OCI-LY7 (cell line): ENCODE measurements around the gene MEI4. TPM values are rescaled to one million over a fixed set of nuclear protein-coding genes. Genes with fewer than 3 reads are reported as not detected.
"Not testable (repeated sequence)": the region's sequence is repeated elsewhere in the genome, so short reads cannot be mapped to it uniquely, and the experiment has no call there.

ENCODE experiments used
- BruUV-seq: library from RNA; stranded (reverse); fragments of 400-500 nt; replicated peaks from 2 replicates; lab custom pipeline; 2021; lab: Mats Ljungman, UMichigan
- CTCF ChIA-PET: fragments of 300-600 bp; sonication (Branson Sonifier 250); formaldehyde crosslinking; loops from one replicate; lab custom pipeline; 2022; ENCODE audit warnings: antibody characterized with exemption; ENCODE audit not compliant: unreplicated experiment; lab: Charles Lee
- POLR2A ChIA-PET: fragments of 300-600 bp; sonication (Branson Sonifier 250); formaldehyde crosslinking; loops from one replicate; lab custom pipeline; 2022; ENCODE audit warnings: antibody characterized with exemption; lab: Charles Lee
- DNase-seq: peaks from one replicate; pipeline ENCODE4 v3.0.0-alpha.2; 2015; ENCODE audit warnings: low spot score
- H2AFZ ChIP-seq: fragments of 200-600 bp; sonication (generic), shearing (Covaris generic); 2 replicates; pipeline ENCODE4 v1.6.1; 2014; ENCODE audit warnings: mild to moderate bottlenecking, antibody characterized with exemption, low read length, moderate library complexity
- H3K27ac ChIP-seq: fragments of 200-600 bp; sonication (generic); 2 replicates; pipeline ENCODE4 v1.5.1; 2014; ENCODE audit warnings: mixed run types, low read depth, mild to moderate bottlenecking, moderate library complexity, low read length, inconsistent platforms; ENCODE audit not compliant: poor library complexity, severe bottlenecking
- H3K36me3 ChIP-seq: fragments of 200-600 bp; sonication (generic); 2 replicates; pipeline ENCODE4 v1.6.1; 2014; ENCODE audit warnings: mild to moderate bottlenecking, antibody characterized with exemption, low read length, moderate library complexity, mixed read lengths; ENCODE audit not compliant: insufficient read depth
- H3K4me1 ChIP-seq: fragments of 200-600 bp; sonication (generic); 2 replicates; pipeline ENCODE4 v1.5.1; 2014; ENCODE audit warnings: mild to moderate bottlenecking, low read length; ENCODE audit not compliant: insufficient read depth, poor library complexity, severe bottlenecking
- H3K4me2 ChIP-seq: fragments of 200-600 bp; sonication (generic); 2 replicates; pipeline ENCODE4 v1.6.1; 2014; ENCODE audit warnings: mild to moderate bottlenecking, low read length
- H3K4me3 ChIP-seq: fragments of 200-600 bp; sonication (generic); 2 replicates; pipeline ENCODE4 v1.5.1; 2014; ENCODE audit warnings: mild to moderate bottlenecking, low read depth, low read length; ENCODE audit not compliant: poor library complexity, severe bottlenecking
- H3K79me2 ChIP-seq: fragments of 200-600 bp; sonication (generic); 2 replicates; pipeline ENCODE4 v1.6.1; 2016; ENCODE audit warnings: low read depth, mild to moderate bottlenecking, low read length, moderate library complexity, mixed read lengths; ENCODE audit not compliant: insufficient read depth
- H3K9me2 ChIP-seq: fragments of 200-600 bp; sonication (generic); 2 replicates; pipeline ENCODE4 v1.6.1; 2016; ENCODE audit warnings: mild to moderate bottlenecking, low read length, mixed read lengths; ENCODE audit not compliant: insufficient read depth
- H3K9me3 ChIP-seq: fragments of 200-600 bp; sonication (generic); 2 replicates; pipeline ENCODE4 v1.6.1; 2014; ENCODE audit warnings: mild to moderate bottlenecking, mixed run types, low read length, mixed read lengths
- H4K20me1 ChIP-seq: fragments of 200-600 bp; sonication (generic); 2 replicates; pipeline ENCODE4 v1.6.1; 2014; ENCODE audit warnings: mild to moderate bottlenecking, antibody characterized with exemption, low read length, moderate library complexity, mixed read lengths; ENCODE audit not compliant: insufficient read depth
- CTCF ChIP-seq: fragments of 200-600 bp; sonication (generic); conservative IDR thresholded peaks from 2 replicates; pipeline ENCODE4 v1.5.1; 2014; ENCODE audit warnings: mild to moderate bottlenecking, antibody characterized with exemption, low read length, moderate library complexity, mixed read lengths
- EZH2phosphoT487 ChIP-seq: fragments of 200-600 bp; sonication (generic); IDR thresholded peaks from 2 replicates; pipeline ENCODE4 v1.6.1; 2018; ENCODE audit warnings: low read depth, borderline replicate concordance, mild to moderate bottlenecking, mixed run types, antibody characterized with exemption, low read length, moderate library complexity, mixed read lengths
- intact Hi-C: fragments of 100-400 bp; cut with micrococcal nuclease; formaldehyde crosslinking; loops from one replicate; pipeline ENCODE4 v1.10.0; 2022; ENCODE audit not compliant: unreplicated experiment
- total RNA-seq, 2 experiments: library from RNA; depleted of rRNA in 1 of 2; stranded (reverse); fragments of >200 nt in 1 of 2; shearing (Covaris generic) in 1 of 2; gene quantifications; 2 replicates each; pipeline ENCODE4 v1.2.3, GENCODE V29; 2014 to 2022

The MEI4 gene
- total RNA-seq, 2 experiments from 2014 or later: not detected

- TF ChIP-seq EZH2phosphoT487: no peak
- TF ChIP-seq CTCF: no peak
- H3K4me2 ChIP-seq: no peak overlapping the region
- no peak overlapping the region for H3K27ac ChIP-seq
- ChIA-PET CTCF (no interaction called here), POLR2A (no interaction called here)
- H3K4me1 ChIP-seq: no peaks in the 10 kb centered on the region
- intact Hi-C loops: no loop called here
- H3K9me3 ChIP-seq: no peaks in the 10 kb centered on the region
- no peaks in the 10 kb centered on the region for H3K79me2 ChIP-seq
- no peaks in the 10 kb centered on the region for H4K20me1 ChIP-seq
- H2AFZ ChIP-seq: no peak overlapping the region
- no peak overlapping the region for H3K4me3 ChIP-seq
- no peaks in the 10 kb centered on the region for H3K36me3 ChIP-seq
- BruUV-seq: no TSS peak
- no peak for DNase-seq
- H3K9me2 ChIP-seq: no peaks in the 10 kb centered on the region
These were observed 54.8 kb downstream of the MEI4 start for GRCh38 chr6:77707603-77708002.

GRCh38 chr6:77715588-77715987, 62.7 kb downstream of the MEI4 start:
- Histone ChIP-seq H3K4me1 (no peaks in the 10 kb centered on the region), H4K20me1 (no peaks in the 10 kb centered on the region), H3K36me3 (no peaks in the 10 kb centered on the region), H3K9me3 (no peaks in the 10 kb centered on the region), H3K27ac (no peak overlapping the region), H2AFZ (no peak overlapping the region), H3K4me3 (no peak overlapping the region), H3K79me2 (no peaks in the 10 kb centered on the region), H3K9me2 (no peaks in the 10 kb centered on the region), H3K4me2 (no peak overlapping the region)
- no peak for TF ChIP-seq CTCF
- TF ChIP-seq EZH2phosphoT487: no peak
- DNase-seq: no peak
- intact Hi-C loops: no loop called here
- POLR2A ChIA-PET: interaction anchor here (0.7 to 0.9 kb wide), 2 partner anchors 217 to 1782 kb away, joined by 3 read pairs; no protein-coding TSS in a partner anchor
- CTCF ChIA-PET: no interaction called here
- no TSS peak for BruUV-seq

GRCh38 chr6:77716311-77716710, 63.5 kb downstream of the MEI4 start:
- Histone ChIP-seq H3K4me3 (no peak overlapping the region), H4K20me1 (no peaks in the 10 kb centered on the region), H2AFZ (no peak overlapping the region), H3K4me1 (no peaks in the 10 kb centered on the region), H3K79me2 (no peaks in the 10 kb centered on the region), H3K27ac (no peak overlapping the region), H3K36me3 (no peaks in the 10 kb centered on the region), H3K9me3 (no peaks in the 10 kb centered on the region), H3K4me2 (no peak overlapping the region), H3K9me2 (no peaks in the 10 kb centered on the region)
- TF ChIP-seq EZH2phosphoT487 (no peak), CTCF (no peak)
- no TSS peak for BruUV-seq
- ChIA-PET CTCF (no interaction called here), POLR2A (interaction anchor here (0.9 kb wide), 1 partner anchor 218 kb away, joined by 3 read pairs; no protein-coding TSS in a partner anchor)
- intact Hi-C loops: no loop called here
- DNase-seq: no peak

- intact Hi-C loops, CTCF ChIA-PET: not testable (repeated sequence)
These were observed 83.2 kb downstream of the MEI4 start for GRCh38 chr6:77736010-77736409.

More at GRCh38 chr6:77736010-77736409, 83.2 kb downstream of the MEI4 start:
- BruUV-seq, H3K4me3 ChIP-seq, DNase-seq, H2AFZ ChIP-seq, H3K9me3 ChIP-seq, H3K4me1 ChIP-seq, H3K79me2 ChIP-seq, H4K20me1 ChIP-seq, H3K27ac ChIP-seq, H3K4me2 ChIP-seq, POLR2A ChIA-PET, H3K9me2 ChIP-seq, H3K36me3 ChIP-seq: not testable (repeated sequence)
